GM23338 (cell line): ENCODE data around the gene CTNNA2. TPM values are rescaled to one million over a fixed set of nuclear protein-coding genes. Genes with fewer than 3 reads are reported as not detected.

ENCODE experiments used
- ATAC-seq: fragments of 200-7000 bp; cut with Tn5 transposase; 3 replicates; pipeline ENCODE4 v1.9.1; 2020
- DNase-seq: peaks from one replicate; pipeline ENCODE4 v3.0.0-alpha.2; 2015; ENCODE audit warnings: low spot score
- H2AFZ ChIP-seq: fragments of 200-600 bp; sonication (generic); 2 replicates; pipeline ENCODE4 v1.8.0; 2016; ENCODE audit warnings: antibody characterized with exemption, mild to moderate bottlenecking, moderate library complexity
- H3F3A ChIP-seq: fragments of 200-600 bp; sonication (generic); replicated peaks from 2 replicates; pipeline ENCODE4 v1.8.0; 2017; ENCODE audit warnings: antibody characterized with exemption, mixed run types, low read depth
- H3K27ac ChIP-seq: fragments of 200-600 bp; sonication (generic); 2 replicates; pipeline ENCODE4 v1.6.1; 2016; ENCODE audit warnings: low read depth
- H3K27me3 ChIP-seq: fragments of 200-600 bp; sonication (generic); 2 replicates; pipeline ENCODE4 v1.8.0; 2016; ENCODE audit warnings: mild to moderate bottlenecking, mixed run types, moderate library complexity; ENCODE audit not compliant: insufficient read depth
- H3K36me3 ChIP-seq: fragments of 200-600 bp; sonication (generic); 2 replicates; pipeline ENCODE4 v1.8.0; 2016; ENCODE audit warnings: mild to moderate bottlenecking; ENCODE audit not compliant: insufficient read depth
- H3K4me1 ChIP-seq: fragments of 200-600 bp; sonication (generic); 2 replicates; pipeline ENCODE4 v1.8.0; 2016; ENCODE audit warnings: mild to moderate bottlenecking, moderate library complexity; ENCODE audit not compliant: insufficient read depth
- H3K4me2 ChIP-seq: fragments of 200-600 bp; sonication (generic); 2 replicates; pipeline ENCODE4 v1.7.1; 2017; ENCODE audit warnings: mixed run types
- H3K4me3 ChIP-seq: fragments of 200-600 bp; sonication (generic); 2 replicates; pipeline ENCODE4 v1.6.1; 2016; ENCODE audit warnings: mixed run types
- H3K79me2 ChIP-seq: fragments of 200-600 bp; sonication (generic); replicated peaks from 2 replicates; pipeline ENCODE4 v1.8.0; 2017; ENCODE audit warnings: mild to moderate bottlenecking; ENCODE audit not compliant: insufficient read depth
- H3K9me2 ChIP-seq: fragments of 200-600 bp; sonication (generic); 2 replicates; pipeline ENCODE4 v1.8.0; 2017; ENCODE audit not compliant: insufficient read depth
- H4K20me1 ChIP-seq: fragments of 200-600 bp; sonication (generic); replicated peaks from 2 replicates; pipeline ENCODE4 v1.8.0; 2017; ENCODE audit warnings: mild to moderate bottlenecking; ENCODE audit not compliant: insufficient read depth
- H3K27ac Mint-ChIP-seq: 2 replicates; pipeline ENCODE4 v1.8.0; 2020; ENCODE audit warnings: inconsistent platforms, mild to moderate bottlenecking, moderate library complexity, mixed read lengths
- H3K27me3 Mint-ChIP-seq: 3 replicates; pipeline ENCODE4 v1.8.0; 2022; ENCODE audit warnings: low read depth, mild to moderate bottlenecking, moderate library complexity, mixed read lengths, inconsistent platforms; ENCODE audit not compliant: insufficient read depth, poor library complexity
- H3K36me3 Mint-ChIP-seq: 3 replicates; pipeline ENCODE4 v1.8.0; 2021; ENCODE audit warnings: low read depth, mild to moderate bottlenecking, inconsistent platforms, moderate library complexity, mixed read lengths
- H3K4me1 Mint-ChIP-seq: 3 replicates; pipeline ENCODE4 v1.8.0; 2020; ENCODE audit warnings: mild to moderate bottlenecking, inconsistent platforms, mixed read lengths
- H3K4me3 Mint-ChIP-seq: 3 replicates; pipeline ENCODE4 v1.8.0; 2021; ENCODE audit warnings: moderate library complexity, mild to moderate bottlenecking, inconsistent platforms, mixed read lengths
- H3K9me3 Mint-ChIP-seq: 3 replicates; pipeline ENCODE4 v1.8.0; 2020; ENCODE audit warnings: moderate library complexity, mild to moderate bottlenecking, inconsistent platforms, mixed read lengths
- CREB1 ChIP-seq: fragments of 250-450 bp; sonication (Bioruptor Pico); IDR thresholded peaks from 2 replicates; pipeline ENCODE4 v1.5.0; 2020; ENCODE audit warnings: low read depth, mild to moderate bottlenecking, moderate library complexity
- EZH2 ChIP-seq: fragments of 200-600 bp; sonication (generic); IDR thresholded peaks from one replicate; pipeline ENCODE4 v1.8.0; 2017; ENCODE audit warnings: antibody characterized with exemption, mild to moderate bottlenecking, low read depth; ENCODE audit not compliant: unreplicated experiment
- EZH2phosphoT487 ChIP-seq: fragments of 200-600 bp; sonication (generic); IDR thresholded peaks from one replicate; pipeline ENCODE4 v1.8.1; 2018; ENCODE audit warnings: antibody characterized with exemption; ENCODE audit not compliant: unreplicated experiment
- JUNB ChIP-seq: IDR thresholded peaks from one replicate; pipeline ENCODE4 v1.6.1; 2016; ENCODE audit warnings: antibody characterized with exemption; ENCODE audit not compliant: unreplicated experiment
- NANOG ChIP-seq: IDR thresholded peaks from 2 replicates; pipeline ENCODE4 v1.6.1; 2016; ENCODE audit warnings: antibody characterized with exemption, borderline replicate concordance
- POLR2AphosphoS5 ChIP-seq: IDR thresholded peaks from 2 replicates; pipeline ENCODE4 v1.6.1; 2016; ENCODE audit warnings: antibody characterized with exemption, low read depth
- ZNF114 ChIP-seq: fragments of 250-450 bp; sonication (Bioruptor Pico); IDR thresholded peaks from 2 replicates; pipeline ENCODE4 v1.5.0; 2020; ENCODE audit warnings: mild to moderate bottlenecking, moderate library complexity
- ZNF331 ChIP-seq: fragments of 250-450 bp; sonication (Bioruptor Pico); IDR thresholded peaks from 2 replicates; pipeline ENCODE4 v1.5.0; 2020; ENCODE audit warnings: low read depth, mild to moderate bottlenecking, moderate library complexity
- polyA plus RNA-seq: library from polyadenylated mRNA; unstranded; fragments of >200 nt; fragmentation: Nextera tagmentation; extraction: Ambion mirVana; gene quantifications from 2 replicates; pipeline ENCODE4 v1.2.1, GENCODE V29; 2016
- total RNA-seq: library from RNA; depleted of rRNA; stranded (reverse); fragments of >200 nt; shearing (Covaris generic); gene quantifications from 2 replicates; pipeline ENCODE4 v1.2.3, GENCODE V29; 2014
- TF ChIP-seq, protein P1 (sequence below): fragments of 250-450 bp; sonication (Bioruptor Pico); IDR thresholded peaks from 2 replicates; pipeline ENCODE4 v1.5.0; 2020; ENCODE audit warnings: mild to moderate bottlenecking, moderate library complexity

CTNNA2 gene
- total and polyA plus RNA-seq, 2 experiments from 2014 or later: 6.4 to 15.6 TPM

DNA sequence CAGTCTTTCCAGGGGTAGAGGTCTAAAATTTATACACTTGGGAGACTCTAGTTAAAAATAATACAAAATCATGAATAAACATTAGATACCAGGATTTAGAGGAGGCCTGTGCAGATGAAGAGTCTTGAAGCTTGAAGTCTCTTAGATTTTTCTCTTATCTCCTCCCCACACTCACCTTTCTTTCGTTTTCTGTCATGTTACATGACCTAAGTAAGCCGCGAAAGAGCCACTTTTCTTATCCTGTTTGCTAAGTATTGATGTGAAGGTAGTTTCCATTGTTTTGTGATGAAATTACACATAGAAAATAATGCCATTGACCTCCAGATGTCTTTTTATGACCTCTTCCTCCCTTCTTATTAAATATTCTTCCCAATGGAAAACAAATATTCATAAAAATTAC, 423.9 kb downstream of the CTNNA2 start (continued):
- TF ChIP-seq, protein P1, sequence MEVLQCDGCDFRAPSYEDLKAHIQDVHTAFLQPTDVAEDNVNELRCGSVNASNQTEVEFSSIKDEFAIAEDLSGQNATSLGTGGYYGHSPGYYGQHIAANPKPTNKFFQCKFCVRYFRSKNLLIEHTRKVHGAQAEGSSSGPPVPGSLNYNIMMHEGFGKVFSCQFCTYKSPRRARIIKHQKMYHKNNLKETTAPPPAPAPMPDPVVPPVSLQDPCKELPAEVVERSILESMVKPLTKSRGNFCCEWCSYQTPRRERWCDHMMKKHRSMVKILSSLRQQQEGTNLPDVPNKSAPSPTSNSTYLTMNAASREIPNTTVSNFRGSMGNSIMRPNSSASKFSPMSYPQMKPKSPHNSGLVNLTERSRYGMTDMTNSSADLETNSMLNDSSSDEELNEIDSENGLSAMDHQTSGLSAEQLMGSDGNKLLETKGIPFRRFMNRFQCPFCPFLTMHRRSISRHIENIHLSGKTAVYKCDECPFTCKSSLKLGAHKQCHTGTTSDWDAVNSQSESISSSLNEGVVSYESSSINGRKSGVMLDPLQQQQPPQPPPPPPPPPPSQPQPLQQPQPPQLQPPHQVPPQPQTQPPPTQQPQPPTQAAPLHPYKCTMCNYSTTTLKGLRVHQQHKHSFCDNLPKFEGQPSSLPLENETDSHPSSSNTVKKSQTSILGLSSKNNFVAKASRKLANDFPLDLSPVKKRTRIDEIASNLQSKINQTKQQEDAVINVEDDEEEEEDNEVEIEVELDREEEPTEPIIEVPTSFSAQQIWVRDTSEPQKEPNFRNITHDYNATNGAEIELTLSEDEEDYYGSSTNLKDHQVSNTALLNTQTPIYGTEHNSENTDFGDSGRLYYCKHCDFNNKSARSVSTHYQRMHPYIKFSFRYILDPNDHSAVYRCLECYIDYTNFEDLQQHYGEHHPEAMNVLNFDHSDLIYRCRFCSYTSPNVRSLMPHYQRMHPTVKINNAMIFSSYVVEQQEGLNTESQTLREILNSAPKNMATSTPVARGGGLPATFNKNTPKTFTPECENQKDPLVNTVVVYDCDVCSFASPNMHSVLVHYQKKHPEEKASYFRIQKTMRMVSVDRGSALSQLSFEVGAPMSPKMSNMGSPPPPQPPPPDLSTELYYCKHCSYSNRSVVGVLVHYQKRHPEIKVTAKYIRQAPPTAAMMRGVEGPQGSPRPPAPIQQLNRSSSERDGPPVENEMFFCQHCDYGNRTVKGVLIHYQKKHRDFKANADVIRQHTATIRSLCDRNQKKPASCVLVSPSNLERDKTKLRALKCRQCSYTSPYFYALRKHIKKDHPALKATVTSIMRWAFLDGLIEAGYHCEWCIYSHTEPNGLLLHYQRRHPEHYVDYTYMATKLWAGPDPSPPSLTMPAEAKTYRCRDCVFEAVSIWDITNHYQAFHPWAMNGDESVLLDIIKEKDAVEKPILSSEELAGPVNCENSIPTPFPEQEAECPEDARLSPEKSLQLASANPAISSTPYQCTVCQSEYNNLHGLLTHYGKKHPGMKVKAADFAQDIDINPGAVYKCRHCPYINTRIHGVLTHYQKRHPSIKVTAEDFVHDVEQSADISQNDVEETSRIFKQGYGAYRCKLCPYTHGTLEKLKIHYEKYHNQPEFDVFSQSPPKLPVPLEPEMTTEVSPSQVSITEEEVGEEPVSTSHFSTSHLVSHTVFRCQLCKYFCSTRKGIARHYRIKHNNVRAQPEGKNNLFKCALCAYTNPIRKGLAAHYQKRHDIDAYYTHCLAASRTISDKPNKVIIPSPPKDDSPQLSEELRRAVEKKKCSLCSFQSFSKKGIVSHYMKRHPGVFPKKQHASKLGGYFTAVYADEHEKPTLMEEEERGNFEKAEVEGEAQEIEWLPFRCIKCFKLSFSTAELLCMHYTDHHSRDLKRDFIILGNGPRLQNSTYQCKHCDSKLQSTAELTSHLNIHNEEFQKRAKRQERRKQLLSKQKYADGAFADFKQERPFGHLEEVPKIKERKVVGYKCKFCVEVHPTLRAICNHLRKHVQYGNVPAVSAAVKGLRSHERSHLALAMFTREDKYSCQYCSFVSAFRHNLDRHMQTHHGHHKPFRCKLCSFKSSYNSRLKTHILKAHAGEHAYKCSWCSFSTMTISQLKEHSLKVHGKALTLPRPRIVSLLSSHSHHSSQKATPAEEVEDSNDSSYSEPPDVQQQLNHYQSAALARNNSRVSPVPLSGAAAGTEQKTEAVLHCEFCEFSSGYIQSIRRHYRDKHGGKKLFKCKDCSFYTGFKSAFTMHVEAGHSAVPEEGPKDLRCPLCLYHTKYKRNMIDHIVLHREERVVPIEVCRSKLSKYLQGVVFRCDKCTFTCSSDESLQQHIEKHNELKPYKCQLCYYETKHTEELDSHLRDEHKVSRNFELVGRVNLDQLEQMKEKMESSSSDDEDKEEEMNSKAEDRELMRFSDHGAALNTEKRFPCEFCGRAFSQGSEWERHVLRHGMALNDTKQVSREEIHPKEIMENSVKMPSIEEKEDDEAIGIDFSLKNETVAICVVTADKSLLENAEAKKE (CRISPR knock-in tag): no peak
- TF ChIP-seq POLR2AphosphoS5: no peak
- TF ChIP-seq ZNF114: no peak
- no peak for TF ChIP-seq JUNB
- TF ChIP-seq NANOG: no peak
- TF ChIP-seq CREB1 (CRISPR knock-in tag): no peak

DNA sequence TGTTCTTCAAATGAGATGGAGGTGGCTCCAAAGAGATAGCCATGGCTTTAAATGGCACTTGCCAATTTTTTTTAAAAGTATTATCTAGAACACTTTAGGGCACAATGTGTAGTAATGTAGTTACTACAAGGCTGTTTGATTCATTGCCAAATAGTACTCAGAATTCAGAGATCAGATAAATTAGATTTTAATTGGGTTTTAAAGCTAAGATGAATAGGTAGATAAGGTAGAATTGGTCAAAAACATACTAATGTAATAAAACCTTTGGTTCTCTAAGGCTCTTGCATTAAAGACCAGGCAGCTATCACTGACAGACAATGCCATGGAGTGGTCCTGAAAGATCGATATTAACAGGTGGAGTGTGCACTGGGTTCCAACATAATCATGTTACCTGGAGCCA, 425.8 kb downstream of the CTNNA2 start:
- H3K4me1 ChIP-seq: peaks cover 10% of the 10 kb centered on the region
- no peaks in the 10 kb centered on the region for H4K20me1 ChIP-seq
- Mint-ChIP-seq H3K4me1 (peaks cover 21% of the 10 kb centered on the region), H3K27ac (no peak overlapping the region), H3K36me3 (no peaks in the 10 kb centered on the region), H3K27me3 (peaks cover 7% of the 10 kb centered on the region), H3K9me3 (no peaks in the 10 kb centered on the region), H3K4me3 (no peak overlapping the region)
- H3K79me2 ChIP-seq: no peaks in the 10 kb centered on the region
- no peaks in the 10 kb centered on the region for H3K9me2 ChIP-seq
- H3K4me2 ChIP-seq: no peak overlapping the region
- H3K36me3 ChIP-seq: no peaks in the 10 kb centered on the region
- no peak overlapping the region for H2AFZ ChIP-seq
- no peak for DNase-seq
- no peak overlapping the region for H3K27ac ChIP-seq
- H3K4me3 ChIP-seq: no peak overlapping the region
- no peaks in the 10 kb centered on the region for H3F3A ChIP-seq
- H3K27me3 ChIP-seq: no peaks in the 10 kb centered on the region
- TF ChIP-seq NANOG: no peak
- no peak for TF ChIP-seq EZH2phosphoT487
- no peak for TF ChIP-seq EZH2
- TF ChIP-seq ZNF331 (CRISPR knock-in tag): no peak
- no peak for ATAC-seq
